SKM-1 (cell line): ENCODE data around the gene KCNJ10.

ENCODE experiments used
- DNase-seq: peaks from one replicate; lab custom pipeline; 2025; ENCODE audit not compliant: unreplicated experiment; lab: John Stamatoyannopoulos, UW

Gene KCNJ10

GRCh38 chr1:160028426-160028825 is 41.5 kb downstream of the KCNJ10 start:
- DNase-seq: no peak

GRCh38 chr1:160025314-160025713 is 44.6 kb downstream of the KCNJ10 start:
- DNase-seq: no peak

- no peak for DNase-seq
These were observed 45.6 kb downstream of the KCNJ10 start for GRCh38 chr1:160024195-160024905.

GRCh38 chr1:160022330-160023310 is 47.3 kb downstream of the KCNJ10 start:
- no peak for DNase-seq

- DNase-seq: no peak
These were observed 48.4 kb downstream of the KCNJ10 start for GRCh38 chr1:160021376-160022074.

- DNase-seq: no peak
These were observed 49.8 kb downstream of the KCNJ10 start for GRCh38 chr1:160020196-160020595.

GRCh38 chr1:160018900-160019299 is 51.1 kb downstream of the KCNJ10 start:
- no peak for DNase-seq

- DNase-seq: no peak
These were observed 51.6 kb downstream of the KCNJ10 start for GRCh38 chr1:160018347-160018746.

- DNase-seq: no peak
These were observed 52.4 kb downstream of the KCNJ10 start for GRCh38 chr1:160017592-160017991.

GRCh38 chr1:160011781-160012180 is 58.2 kb downstream of the KCNJ10 start:
- no peak for DNase-seq

GRCh38 chr1:160009801-160010200 is 60.2 kb downstream of the KCNJ10 start:
- no peak for DNase-seq

- peak; percentile 24 for DNase-seq
These were observed 60.9 kb downstream of the KCNJ10 start for GRCh38 chr1:160009081-160009480.

GRCh38 chr1:160007577-160008200 is 62.3 kb downstream of the KCNJ10 start:
- DNase-seq: peak; percentile 67

GRCh38 chr1:160006312-160006940 is 63.5 kb downstream of the KCNJ10 start:
- peak; percentile 63 for DNase-seq

- DNase-seq: no peak
These were observed 64.9 kb downstream of the KCNJ10 start for GRCh38 chr1:160005070-160005469.

- no peak for DNase-seq
These were observed 65.5 kb downstream of the KCNJ10 start for GRCh38 chr1:160004425-160004824.

- DNase-seq: no peak
These were observed 66.0 kb downstream of the KCNJ10 start for GRCh38 chr1:160004001-160004400.

- no peak for DNase-seq
These were observed 68.5 kb downstream of the KCNJ10 start for GRCh38 chr1:160001440-160001839.

GRCh38 chr1:159999204-159999603 is 70.8 kb downstream of the KCNJ10 start:
- no peak for DNase-seq

- DNase-seq: no peak
These were observed 73.3 kb downstream of the KCNJ10 start for GRCh38 chr1:159996653-159997052.
